HepG2 (cell line): Measurements from ENCODE around the gene CNPY4. TPM values are rescaled to one million over a fixed set of nuclear protein-coding genes. Genes with fewer than 3 reads are reported as not detected.

Source experiments
- AHR ChIP-seq: IDR thresholded peaks from 2 replicates; pipeline ENCODE4 v1.6.1; 2018; ENCODE audit warnings: missing genetic modification reagents, missing compliant biosample characterization
- EEA1 ChIP-seq: sonication (generic); formaldehyde crosslinking; IDR thresholded peaks from 2 replicates; pipeline ENCODE4 v1.5.1; 2020; ENCODE audit warnings: mild to moderate bottlenecking, missing genetic modification reagents, borderline replicate concordance
- FOXJ3 ChIP-seq: sonication (generic); formaldehyde crosslinking; IDR thresholded peaks from 2 replicates; pipeline ENCODE4 v1.4.0; 2020; ENCODE audit warnings: missing genetic modification reagents, mild to moderate bottlenecking, borderline replicate concordance
- HNRNPL ChIP-seq: fragments of 200-400 bp; formaldehyde crosslinking; IDR thresholded peaks from 2 replicates; pipeline ENCODE4 v1.6.1; 2017; ENCODE audit warnings: mild to moderate bottlenecking, low read depth, low read length
- KLF12 ChIP-seq: sonication (generic); formaldehyde crosslinking; IDR thresholded peaks from 2 replicates; pipeline ENCODE4 v1.4.0; 2020; ENCODE audit warnings: missing genetic modification reagents, borderline replicate concordance
- RARA ChIP-seq: IDR thresholded peaks from 2 replicates; pipeline ENCODE4 v1.6.1; 2016; ENCODE audit warnings: missing genetic modification reagents, missing compliant biosample characterization
- SIN3B ChIP-seq: fragments of 150-350 bp; IDR thresholded peaks from 2 replicates; pipeline ENCODE4 v1.6.1; 2014; ENCODE audit warnings: low read length
- ZBTB8A ChIP-seq: sonication (generic); formaldehyde crosslinking; IDR thresholded peaks from 2 replicates; pipeline ENCODE4 v1.4.0; 2020; ENCODE audit warnings: mild to moderate bottlenecking, low read depth, missing genetic modification reagents, borderline replicate concordance
- ZMYM3 ChIP-seq: sonication (generic); formaldehyde crosslinking; IDR thresholded peaks from 2 replicates; pipeline ENCODE4 v1.5.1; 2020; ENCODE audit warnings: mild to moderate bottlenecking, missing genetic modification reagents
- ZNF121 ChIP-seq: sonication (generic); formaldehyde crosslinking; IDR thresholded peaks from 2 replicates; pipeline ENCODE4 v1.5.0; 2020; ENCODE audit warnings: mild to moderate bottlenecking, missing genetic modification reagents
- ZNF230 ChIP-seq: sonication (generic); formaldehyde crosslinking; IDR thresholded peaks from 2 replicates; pipeline ENCODE4 v1.4.0; 2020; ENCODE audit warnings: mild to moderate bottlenecking, missing genetic modification reagents
- ZNF251 ChIP-seq: sonication (generic); formaldehyde crosslinking; IDR thresholded peaks from 2 replicates; pipeline ENCODE4 v1.9.0; 2021; ENCODE audit warnings: mild to moderate bottlenecking, missing genetic modification reagents
- ZNF33B ChIP-seq: sonication (generic); formaldehyde crosslinking; IDR thresholded peaks from 2 replicates; pipeline ENCODE4 v1.5.1; 2020; ENCODE audit warnings: mild to moderate bottlenecking, missing genetic modification reagents
- ZNF629 ChIP-seq: sonication (generic); formaldehyde crosslinking; conservative IDR thresholded peaks from 2 replicates; pipeline ENCODE4 v1.5.0; 2020; ENCODE audit warnings: missing genetic modification reagents
- ZNF782 ChIP-seq: sonication (generic); formaldehyde crosslinking; IDR thresholded peaks from 2 replicates; pipeline ENCODE4 v1.4.0; 2020; ENCODE audit warnings: missing genetic modification reagents, mild to moderate bottlenecking, borderline replicate concordance
- polyA plus RNA-seq, 8 experiments: library from polyadenylated mRNA; depleted of rRNA in 3 of 8; stranded (reverse) in 7 of 8; unstranded in 1 of 8; fragments of >200 nt; fragmentation: Illumina TruSeq in 4 of 8; extraction: Trizol in 4 of 8; gene quantifications; 2 replicates each; pipeline versions ENCODE4 v1.2.1 to v1.2.3, GENCODE V29; 2011 to 2016; ENCODE audit warnings: low read depth in 4 of 8, missing spikeins in 1 of 8, mixed read lengths in 1 of 8; ENCODE audit not compliant: insufficient read depth in 1 of 8
- total RNA-seq, 5 experiments: library from RNA; depleted of rRNA; stranded (reverse); fragments of >200 nt; fragmentation: Illumina TruSeq; extraction: Trizol; gene quantifications; 2 replicates each; pipeline ENCODE4 v1.2.3, GENCODE V29; 2016; ENCODE audit warnings: low read depth in 1 of 5
- TF ChIP-seq, protein P1 (sequence below): sonication (generic); formaldehyde crosslinking; IDR thresholded peaks from 2 replicates; pipeline ENCODE4 v1.5.1; 2020; ENCODE audit warnings: mild to moderate bottlenecking, moderate library complexity, missing genetic modification reagents
- TF ChIP-seq, protein P2 (sequence below): sonication (generic); formaldehyde crosslinking; IDR thresholded peaks from 2 replicates; pipeline ENCODE4 v1.5.0; 2020; ENCODE audit warnings: mild to moderate bottlenecking, missing genetic modification reagents, borderline replicate concordance
- TF ChIP-seq, protein P3 (sequence below): IDR thresholded peaks from 2 replicates; pipeline ENCODE4 v1.6.1; 2016; ENCODE audit warnings: low read depth, borderline replicate concordance
- TF ChIP-seq, protein P4 (sequence below): sonication (generic); formaldehyde crosslinking; IDR thresholded peaks from 2 replicates; pipeline ENCODE4 v1.9.0; 2021; ENCODE audit warnings: missing genetic modification reagents, mild to moderate bottlenecking, borderline replicate concordance
- TF ChIP-seq, protein P5 (sequence below): sonication (generic); formaldehyde crosslinking; IDR thresholded peaks from 2 replicates; pipeline ENCODE4 v1.4.0; 2020; ENCODE audit warnings: mild to moderate bottlenecking, missing genetic modification reagents, borderline replicate concordance

CNPY4 gene
- total and polyA plus RNA-seq, 2 of the 13 experiments (the other 11 are each of a cell fraction or from before 2014, with no cell fraction given) = 6.2 to 12.7 TPM

DNA sequence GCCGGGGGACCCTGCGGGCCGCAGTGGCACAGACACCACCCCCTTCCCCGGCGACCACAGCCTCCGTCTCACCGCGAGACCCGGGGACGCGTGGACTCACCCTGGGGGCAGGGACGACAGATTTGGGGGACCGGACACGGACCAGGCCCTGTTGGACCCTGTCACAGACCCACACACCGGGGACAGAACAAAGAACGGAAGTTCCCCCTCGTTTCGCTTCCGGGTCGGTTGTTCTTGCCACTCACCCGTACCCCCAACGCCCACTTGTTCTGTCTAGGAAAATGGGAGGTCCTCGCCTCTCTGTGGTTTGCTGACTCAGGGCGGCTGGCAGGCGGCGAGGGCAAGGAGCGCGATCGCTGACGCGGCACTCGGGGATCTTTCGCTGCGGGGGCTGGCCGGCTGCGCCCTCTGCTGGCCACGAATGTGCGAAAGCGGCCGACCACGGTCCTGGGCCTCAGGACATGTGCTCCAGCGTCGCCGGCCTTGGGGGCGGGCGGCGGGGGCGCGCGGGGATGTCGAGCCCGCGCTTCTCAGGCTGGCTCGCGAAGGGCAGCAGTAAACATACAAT is 37.8 kb upstream of the CNPY4 start, which contains the start of gene ZNF3 (continued):
- TF ChIP-seq SIN3B (peak; percentile 76), RARA (CRISPR knock-in tag) (peak; percentile 71), ZNF33B (CRISPR knock-in tag) (no peak; the same call in 1 of the 2 replicates), ZNF230 (CRISPR knock-in tag) (peak; percentile 55; the same call in 1 of the 2 replicates), KLF12 (peak; percentile 64; the same call in 1 of the 2 replicates), ZNF121 (CRISPR knock-in tag) (peak; percentile 51; the same call in 1 of the 2 replicates), FOXJ3 (CRISPR knock-in tag) (no peak), HNRNPL (peak; percentile 75; the same call in 1 of the 2 replicates), ZNF629 (no peak), ZNF782 (CRISPR knock-in tag) (peak; percentile 53; the same call in 1 of the 2 replicates), ZNF251 (CRISPR knock-in tag) (no peak), ZMYM3 (CRISPR knock-in tag) (peak; percentile 57; the same call in 1 of the 2 replicates), AHR (CRISPR knock-in tag) (0 out of 2 replicates have a peak, but pooled peaks have one; percentile 58), EEA1 (CRISPR knock-in tag) (no peak), ZBTB8A (CRISPR knock-in tag) (peak; percentile 87; the same call in 1 of the 2 replicates)
- TF ChIP-seq, protein P1, sequence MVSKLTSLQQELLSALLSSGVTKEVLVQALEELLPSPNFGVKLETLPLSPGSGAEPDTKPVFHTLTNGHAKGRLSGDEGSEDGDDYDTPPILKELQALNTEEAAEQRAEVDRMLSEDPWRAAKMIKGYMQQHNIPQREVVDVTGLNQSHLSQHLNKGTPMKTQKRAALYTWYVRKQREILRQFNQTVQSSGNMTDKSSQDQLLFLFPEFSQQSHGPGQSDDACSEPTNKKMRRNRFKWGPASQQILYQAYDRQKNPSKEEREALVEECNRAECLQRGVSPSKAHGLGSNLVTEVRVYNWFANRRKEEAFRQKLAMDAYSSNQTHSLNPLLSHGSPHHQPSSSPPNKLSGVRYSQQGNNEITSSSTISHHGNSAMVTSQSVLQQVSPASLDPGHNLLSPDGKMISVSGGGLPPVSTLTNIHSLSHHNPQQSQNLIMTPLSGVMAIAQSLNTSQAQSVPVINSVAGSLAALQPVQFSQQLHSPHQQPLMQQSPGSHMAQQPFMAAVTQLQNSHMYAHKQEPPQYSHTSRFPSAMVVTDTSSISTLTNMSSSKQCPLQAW = peak; percentile 98
- TF ChIP-seq, protein P2, sequence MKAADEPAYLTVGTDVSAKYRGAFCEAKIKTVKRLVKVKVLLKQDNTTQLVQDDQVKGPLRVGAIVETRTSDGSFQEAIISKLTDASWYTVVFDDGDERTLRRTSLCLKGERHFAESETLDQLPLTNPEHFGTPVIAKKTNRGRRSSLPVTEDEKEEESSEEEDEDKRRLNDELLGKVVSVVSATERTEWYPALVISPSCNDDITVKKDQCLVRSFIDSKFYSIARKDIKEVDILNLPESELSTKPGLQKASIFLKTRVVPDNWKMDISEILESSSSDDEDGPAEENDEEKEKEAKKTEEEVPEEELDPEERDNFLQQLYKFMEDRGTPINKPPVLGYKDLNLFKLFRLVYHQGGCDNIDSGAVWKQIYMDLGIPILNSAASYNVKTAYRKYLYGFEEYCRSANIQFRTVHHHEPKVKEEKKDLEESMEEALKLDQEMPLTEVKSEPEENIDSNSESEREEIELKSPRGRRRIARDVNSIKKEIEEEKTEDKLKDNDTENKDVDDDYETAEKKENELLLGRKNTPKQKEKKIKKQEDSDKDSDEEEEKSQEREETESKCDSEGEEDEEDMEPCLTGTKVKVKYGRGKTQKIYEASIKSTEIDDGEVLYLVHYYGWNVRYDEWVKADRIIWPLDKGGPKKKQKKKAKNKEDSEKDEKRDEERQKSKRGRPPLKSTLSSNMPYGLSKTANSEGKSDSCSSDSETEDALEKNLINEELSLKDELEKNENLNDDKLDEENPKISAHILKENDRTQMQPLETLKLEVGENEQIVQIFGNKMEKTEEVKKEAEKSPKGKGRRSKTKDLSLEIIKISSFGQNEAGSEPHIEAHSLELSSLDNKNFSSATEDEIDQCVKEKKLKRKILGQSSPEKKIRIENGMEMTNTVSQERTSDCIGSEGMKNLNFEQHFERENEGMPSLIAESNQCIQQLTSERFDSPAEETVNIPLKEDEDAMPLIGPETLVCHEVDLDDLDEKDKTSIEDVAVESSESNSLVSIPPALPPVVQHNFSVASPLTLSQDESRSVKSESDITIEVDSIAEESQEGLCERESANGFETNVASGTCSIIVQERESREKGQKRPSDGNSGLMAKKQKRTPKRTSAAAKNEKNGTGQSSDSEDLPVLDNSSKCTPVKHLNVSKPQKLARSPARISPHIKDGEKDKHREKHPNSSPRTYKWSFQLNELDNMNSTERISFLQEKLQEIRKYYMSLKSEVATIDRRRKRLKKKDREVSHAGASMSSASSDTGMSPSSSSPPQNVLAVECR (CRISPR knock-in tag) = peak; percentile 94
- TF ChIP-seq, protein P3, sequence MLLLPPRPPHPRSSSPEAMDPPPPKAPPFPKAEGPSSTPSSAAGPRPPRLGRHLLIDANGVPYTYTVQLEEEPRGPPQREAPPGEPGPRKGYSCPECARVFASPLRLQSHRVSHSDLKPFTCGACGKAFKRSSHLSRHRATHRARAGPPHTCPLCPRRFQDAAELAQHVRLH (CRISPR knock-in tag) = peak; percentile 91; the same call in 1 of the 2 replicates
- TF ChIP-seq, protein P4, sequence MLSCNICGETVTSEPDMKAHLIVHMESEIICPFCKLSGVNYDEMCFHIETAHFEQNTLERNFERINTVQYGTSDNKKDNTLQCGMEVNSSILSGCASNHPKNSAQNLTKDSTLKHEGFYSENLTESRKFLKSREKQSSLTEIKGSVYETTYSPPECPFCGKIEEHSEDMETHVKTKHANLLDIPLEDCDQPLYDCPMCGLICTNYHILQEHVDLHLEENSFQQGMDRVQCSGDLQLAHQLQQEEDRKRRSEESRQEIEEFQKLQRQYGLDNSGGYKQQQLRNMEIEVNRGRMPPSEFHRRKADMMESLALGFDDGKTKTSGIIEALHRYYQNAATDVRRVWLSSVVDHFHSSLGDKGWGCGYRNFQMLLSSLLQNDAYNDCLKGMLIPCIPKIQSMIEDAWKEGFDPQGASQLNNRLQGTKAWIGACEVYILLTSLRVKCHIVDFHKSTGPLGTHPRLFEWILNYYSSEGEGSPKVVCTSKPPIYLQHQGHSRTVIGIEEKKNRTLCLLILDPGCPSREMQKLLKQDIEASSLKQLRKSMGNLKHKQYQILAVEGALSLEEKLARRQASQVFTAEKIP (CRISPR knock-in tag) = no peak
- TF ChIP-seq, protein P5, sequence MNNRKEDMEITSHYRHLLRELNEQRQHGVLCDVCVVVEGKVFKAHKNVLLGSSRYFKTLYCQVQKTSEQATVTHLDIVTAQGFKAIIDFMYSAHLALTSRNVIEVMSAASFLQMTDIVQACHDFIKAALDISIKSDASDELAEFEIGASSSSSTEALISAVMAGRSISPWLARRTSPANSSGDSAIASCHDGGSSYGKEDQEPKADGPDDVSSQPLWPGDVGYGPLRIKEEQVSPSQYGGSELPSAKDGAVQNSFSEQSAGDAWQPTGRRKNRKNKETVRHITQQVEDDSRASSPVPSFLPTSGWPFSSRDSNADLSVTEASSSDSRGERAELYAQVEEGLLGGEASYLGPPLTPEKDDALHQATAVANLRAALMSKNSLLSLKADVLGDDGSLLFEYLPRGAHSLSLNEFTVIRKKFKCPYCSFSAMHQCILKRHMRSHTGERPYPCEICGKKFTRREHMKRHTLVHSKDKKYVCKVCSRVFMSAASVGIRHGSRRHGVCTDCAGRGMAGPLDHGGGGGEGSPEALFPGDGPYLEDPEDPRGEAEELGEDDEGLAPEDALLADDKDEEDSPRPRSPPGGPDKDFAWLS = no peak
